ENCODE data around the gene MYO1D. TPM values are rescaled to one million over a fixed set of nuclear protein-coding genes. Genes with fewer than 3 reads are reported as not detected.

The MYO1D gene
- total RNA-seq, 1 donor from 2014 or later: 18.0 TPM

DNA sequence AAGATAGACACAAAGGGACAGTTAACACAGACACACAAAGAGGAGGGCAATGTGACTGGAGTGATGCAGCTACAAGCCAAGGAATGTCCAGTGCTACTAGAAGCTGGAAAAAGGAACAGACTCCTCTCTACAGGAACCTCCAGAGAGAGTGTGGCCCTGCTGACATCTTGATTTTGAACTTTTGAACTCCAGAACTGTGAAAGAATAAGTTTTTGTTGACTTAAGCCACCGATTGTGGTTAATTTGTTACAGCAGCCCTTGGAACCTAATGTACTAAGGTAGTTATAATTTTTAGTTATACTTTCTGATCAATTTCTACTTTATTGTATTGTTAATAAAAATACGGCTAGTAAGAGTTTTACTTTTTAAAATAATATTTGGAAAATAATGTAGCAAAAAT lies 129.1 kb downstream of the MYO1D start:
- Histone ChIP-seq H3K4me1 (ENCODE audit: insufficient read depth, low read length) (no peaks in the 10 kb centered on the region), H3K27me3 (ENCODE audit: insufficient read depth, low read length) (no peaks in the 10 kb centered on the region), H2AFZ (ENCODE audit: low read depth, low read length) (no peak overlapping the region), H4K20me1 (ENCODE audit: insufficient read depth, low read length) (no peaks in the 10 kb centered on the region), H3K9ac (ENCODE audit: low read length) (no peak overlapping the region), H3K79me2 (ENCODE audit: insufficient read depth, low read length) (no peaks in the 10 kb centered on the region), H3K4me2 (ENCODE audit: low read length) (no peak overlapping the region), H3K36me3 (ENCODE audit: insufficient read depth, low read length) (no peaks in the 10 kb centered on the region), H3K9me3 (ENCODE audit: insufficient read depth, low read depth, low read length) (no peaks in the 10 kb centered on the region), H3K27ac (ENCODE audit: low read depth, low read length) (no peak overlapping the region), H3K4me3 (ENCODE audit: insufficient read depth, low read depth, low read length) (no peak overlapping the region)
- no peak for TF ChIP-seq EZH2 (IDR thresholded peaks at IDR 0.05; ENCODE audit: insufficient read depth, low read length)
- TF ChIP-seq, protein P1, sequence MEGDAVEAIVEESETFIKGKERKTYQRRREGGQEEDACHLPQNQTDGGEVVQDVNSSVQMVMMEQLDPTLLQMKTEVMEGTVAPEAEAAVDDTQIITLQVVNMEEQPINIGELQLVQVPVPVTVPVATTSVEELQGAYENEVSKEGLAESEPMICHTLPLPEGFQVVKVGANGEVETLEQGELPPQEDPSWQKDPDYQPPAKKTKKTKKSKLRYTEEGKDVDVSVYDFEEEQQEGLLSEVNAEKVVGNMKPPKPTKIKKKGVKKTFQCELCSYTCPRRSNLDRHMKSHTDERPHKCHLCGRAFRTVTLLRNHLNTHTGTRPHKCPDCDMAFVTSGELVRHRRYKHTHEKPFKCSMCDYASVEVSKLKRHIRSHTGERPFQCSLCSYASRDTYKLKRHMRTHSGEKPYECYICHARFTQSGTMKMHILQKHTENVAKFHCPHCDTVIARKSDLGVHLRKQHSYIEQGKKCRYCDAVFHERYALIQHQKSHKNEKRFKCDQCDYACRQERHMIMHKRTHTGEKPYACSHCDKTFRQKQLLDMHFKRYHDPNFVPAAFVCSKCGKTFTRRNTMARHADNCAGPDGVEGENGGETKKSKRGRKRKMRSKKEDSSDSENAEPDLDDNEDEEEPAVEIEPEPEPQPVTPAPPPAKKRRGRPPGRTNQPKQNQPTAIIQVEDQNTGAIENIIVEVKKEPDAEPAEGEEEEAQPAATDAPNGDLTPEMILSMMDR (IDR thresholded peaks at IDR 0.05; ENCODE audit: insufficient read depth, low read depth, low read length): no peak
- no peak for DNase-seq (ENCODE audit: low read depth)
- no peak for FAIRE-seq
- Mint-ChIP-seq H3K27ac (ENCODE audit: unreplicated experiment) (no peak overlapping the region), H3K36me3 (ENCODE audit: low read depth, unreplicated experiment) (peaks cover 7% of the 10 kb centered on the region), H3K4me3 (ENCODE audit: unreplicated experiment) (no peak overlapping the region), H3K9me3 (ENCODE audit: unreplicated experiment) (no peaks in the 10 kb centered on the region), H3K4me1 (ENCODE audit: low read depth, unreplicated experiment) (no peaks in the 10 kb centered on the region), H3K27me3 (ENCODE audit: low read depth, unreplicated experiment) (no peaks in the 10 kb centered on the region)

DNA sequence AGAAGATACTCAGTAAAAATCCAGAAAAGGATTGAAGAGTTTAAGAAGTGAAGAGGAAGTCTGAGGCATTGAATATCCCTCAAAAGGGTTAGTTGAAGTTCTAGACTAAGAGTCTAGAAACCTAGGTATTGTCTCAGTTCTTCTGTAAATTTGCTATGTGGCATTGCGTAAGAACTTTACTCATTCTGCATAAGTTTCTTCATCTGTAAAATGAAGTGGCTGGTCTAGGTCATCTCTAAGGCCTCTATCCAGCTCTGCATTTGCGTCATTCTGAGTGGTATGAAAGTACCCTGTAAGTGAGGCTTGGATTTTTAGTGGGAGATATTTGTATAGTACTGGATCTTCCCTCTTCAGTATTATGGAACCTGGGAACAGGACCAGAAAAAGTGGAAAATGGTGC lies 130.2 kb downstream of the MYO1D start:
- Histone ChIP-seq H3K79me2 (ENCODE audit: insufficient read depth, low read length) (no peaks in the 10 kb centered on the region), H3K36me3 (ENCODE audit: insufficient read depth, low read length) (no peaks in the 10 kb centered on the region), H3K4me2 (ENCODE audit: low read length) (no peak overlapping the region), H3K27ac (ENCODE audit: low read depth, low read length) (no peak overlapping the region), H2AFZ (ENCODE audit: low read depth, low read length) (no peak overlapping the region), H4K20me1 (ENCODE audit: insufficient read depth, low read length) (no peaks in the 10 kb centered on the region), H3K9ac (ENCODE audit: low read length) (no peak overlapping the region), H3K27me3 (ENCODE audit: insufficient read depth, low read length) (no peaks in the 10 kb centered on the region), H3K4me1 (ENCODE audit: insufficient read depth, low read length) (no peaks in the 10 kb centered on the region), H3K4me3 (ENCODE audit: insufficient read depth, low read depth, low read length) (no peak overlapping the region), H3K9me3 (ENCODE audit: insufficient read depth, low read depth, low read length) (no peaks in the 10 kb centered on the region)
- DNase-seq (ENCODE audit: low read depth): no peak
- no peak overlapping the region for H3K27ac Mint-ChIP-seq (ENCODE audit: unreplicated experiment)
- H3K9me3 Mint-ChIP-seq (ENCODE audit: unreplicated experiment): no peaks in the 10 kb centered on the region
- no peaks in the 10 kb centered on the region for H3K27me3 Mint-ChIP-seq (ENCODE audit: low read depth, unreplicated experiment)
- peaks cover 5% of the 10 kb centered on the region for H3K36me3 Mint-ChIP-seq (ENCODE audit: low read depth, unreplicated experiment)
- H3K4me1 Mint-ChIP-seq (ENCODE audit: low read depth, unreplicated experiment): no peaks in the 10 kb centered on the region
- peak; percentile 39 for FAIRE-seq
- TF ChIP-seq, protein P1 (IDR thresholded peaks at IDR 0.05; ENCODE audit: insufficient read depth, low read depth, low read length): no peak
- TF ChIP-seq EZH2 (IDR thresholded peaks at IDR 0.05; ENCODE audit: insufficient read depth, low read length): no peak
- H3K4me3 Mint-ChIP-seq (ENCODE audit: unreplicated experiment): no peak overlapping the region

DNA sequence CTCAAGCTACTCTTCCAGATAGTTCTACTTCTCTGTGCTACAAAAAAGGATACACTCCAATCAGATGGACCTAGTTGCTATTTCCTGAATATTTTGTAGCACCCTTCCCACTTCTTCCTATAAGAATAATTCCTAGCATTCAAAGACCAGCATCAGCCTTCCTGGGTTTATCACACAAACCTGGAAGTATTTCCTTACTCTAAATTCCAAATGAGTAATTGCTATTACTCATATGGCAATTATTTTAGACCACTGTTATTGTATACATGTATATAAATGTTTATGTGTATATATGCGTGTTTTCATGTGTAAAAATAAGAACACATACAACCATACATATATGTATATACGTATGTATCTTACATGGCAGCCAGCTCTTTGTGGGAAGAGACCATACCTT lies 130.6 kb downstream of the MYO1D start:
- no peaks in the 10 kb centered on the region for H3K27me3 ChIP-seq (ENCODE audit: insufficient read depth, low read length)
- H3K27ac ChIP-seq (ENCODE audit: low read depth, low read length): no peak overlapping the region
- Mint-ChIP-seq H3K9me3 (ENCODE audit: unreplicated experiment) (no peaks in the 10 kb centered on the region), H3K27ac (ENCODE audit: unreplicated experiment) (no peak overlapping the region), H3K4me1 (ENCODE audit: low read depth, unreplicated experiment) (no peaks in the 10 kb centered on the region), H3K36me3 (ENCODE audit: low read depth, unreplicated experiment) (peaks cover 5% of the 10 kb centered on the region), H3K27me3 (ENCODE audit: low read depth, unreplicated experiment) (no peaks in the 10 kb centered on the region), H3K4me3 (ENCODE audit: unreplicated experiment) (no peak overlapping the region)
- no peak overlapping the region for H3K4me2 ChIP-seq (ENCODE audit: low read length)
- no peak overlapping the region for H3K4me3 ChIP-seq (ENCODE audit: insufficient read depth, low read depth, low read length)
- H4K20me1 ChIP-seq (ENCODE audit: insufficient read depth, low read length): no peaks in the 10 kb centered on the region
- H3K9ac ChIP-seq (ENCODE audit: low read length): no peak overlapping the region
- H2AFZ ChIP-seq (ENCODE audit: low read depth, low read length): no peak overlapping the region
- no peaks in the 10 kb centered on the region for H3K4me1 ChIP-seq (ENCODE audit: insufficient read depth, low read length)
- H3K79me2 ChIP-seq (ENCODE audit: insufficient read depth, low read length): no peaks in the 10 kb centered on the region
- DNase-seq (ENCODE audit: low read depth) (no peak), FAIRE-seq (no peak)
- TF ChIP-seq, protein P1 (IDR thresholded peaks at IDR 0.05; ENCODE audit: insufficient read depth, low read depth, low read length): no peak
- TF ChIP-seq EZH2 (IDR thresholded peaks at IDR 0.05; ENCODE audit: insufficient read depth, low read length): no peak
- H3K9me3 ChIP-seq (ENCODE audit: insufficient read depth, low read depth, low read length): no peaks in the 10 kb centered on the region
- H3K36me3 ChIP-seq (ENCODE audit: insufficient read depth, low read length): no peaks in the 10 kb centered on the region
